Ascending aorta (tissue), 2 donors: Measurements from ENCODE around the gene RUNX2. TPM values are rescaled to one million over a fixed set of nuclear protein-coding genes. Genes with fewer than 3 reads are reported as not detected.

Experiments
- DNase-seq, 2 donors: peaks; one replicate each; pipeline ENCODE4 v3.0.0-alpha.2; 2019; ENCODE audit warnings: low spot score in 2 of 2
- H3K27ac ChIP-seq, 2 donors: fragments of 200-600 bp; sonication (generic); one replicate each; pipeline ENCODE4 v1.5.1; 2016 to 2017; ENCODE audit warnings: mild to moderate bottlenecking in 1 of 2
- H3K27me3 ChIP-seq: fragments of 200-600 bp; sonication (generic); one replicate; pipeline ENCODE4 v1.5.1; 2017
- H3K36me3 ChIP-seq, 2 donors: fragments of 200-600 bp; sonication (generic); one replicate each; pipeline ENCODE4 v1.5.1; 2016
- H3K4me1 ChIP-seq, 2 donors: fragments of 200-600 bp; sonication (generic); one replicate each; pipeline ENCODE4 v1.5.1; 2016 to 2017; ENCODE audit warnings: mild to moderate bottlenecking in 1 of 2
- H3K4me3 ChIP-seq, 2 donors: fragments of 200-600 bp; sonication (generic); one replicate each; pipeline ENCODE4 v1.5.1; 2016 to 2017; ENCODE audit warnings: mild to moderate bottlenecking in 1 of 2
- H3K9me3 ChIP-seq, 2 donors: fragments of 200-600 bp; sonication (generic); one replicate each; pipeline ENCODE4 v1.5.1; 2016
- intact Hi-C: fragments of 100-400 bp; cut with DNase I; formaldehyde crosslinking; loops from one replicate; pipeline ENCODE4 v1.15.1; 2023
- total RNA-seq: library from RNA; depleted of rRNA; stranded (reverse); fragments of >200 nt; gene quantifications from one replicate; pipeline ENCODE4 v1.1.0, GENCODE V29; 2016
- TF ChIP-seq, protein P1 (sequence below), 3 experiments: fragments of 200-600 bp in 2 of 3; fragments of 450-650 bp in 1 of 3; sonication (generic) in 2 of 3; IDR thresholded peaks; one replicate each; pipeline ENCODE4 v1.5.1; 2016 to 2019; ENCODE audit warnings: antibody characterized with exemption in 3 of 3, mild to moderate bottlenecking in 1 of 3, moderate library complexity in 1 of 3

The RUNX2 gene
- total RNA-seq, 1 donor from 2014 or later = 0.21 TPM

DNA sequence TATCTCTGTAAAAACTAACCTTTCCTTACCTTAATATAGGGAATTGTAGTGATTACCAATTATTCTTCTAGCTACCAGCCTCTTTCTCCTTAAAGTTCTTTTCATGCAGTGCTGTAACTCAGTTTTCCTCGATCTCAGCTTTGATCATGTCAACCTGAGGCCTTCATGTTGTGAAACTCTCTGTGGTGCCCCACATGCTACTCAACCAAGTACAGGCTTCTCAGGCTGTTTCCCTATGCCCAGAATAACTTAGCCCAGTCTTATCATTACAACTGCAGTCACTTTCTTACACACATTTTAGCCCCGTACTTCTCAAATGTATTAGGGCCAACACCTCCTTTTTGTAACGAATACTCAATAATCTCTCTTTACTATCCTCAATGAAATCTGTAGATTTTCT, 139.7 kb downstream of the RUNX2 start:
- no peak for DNase-seq
- intact Hi-C loops = no loop called here
- no peaks in the 10 kb centered on the region for H3K9me3 ChIP-seq
- H3K27ac ChIP-seq = no peak overlapping the region
- TF ChIP-seq, protein P1, sequence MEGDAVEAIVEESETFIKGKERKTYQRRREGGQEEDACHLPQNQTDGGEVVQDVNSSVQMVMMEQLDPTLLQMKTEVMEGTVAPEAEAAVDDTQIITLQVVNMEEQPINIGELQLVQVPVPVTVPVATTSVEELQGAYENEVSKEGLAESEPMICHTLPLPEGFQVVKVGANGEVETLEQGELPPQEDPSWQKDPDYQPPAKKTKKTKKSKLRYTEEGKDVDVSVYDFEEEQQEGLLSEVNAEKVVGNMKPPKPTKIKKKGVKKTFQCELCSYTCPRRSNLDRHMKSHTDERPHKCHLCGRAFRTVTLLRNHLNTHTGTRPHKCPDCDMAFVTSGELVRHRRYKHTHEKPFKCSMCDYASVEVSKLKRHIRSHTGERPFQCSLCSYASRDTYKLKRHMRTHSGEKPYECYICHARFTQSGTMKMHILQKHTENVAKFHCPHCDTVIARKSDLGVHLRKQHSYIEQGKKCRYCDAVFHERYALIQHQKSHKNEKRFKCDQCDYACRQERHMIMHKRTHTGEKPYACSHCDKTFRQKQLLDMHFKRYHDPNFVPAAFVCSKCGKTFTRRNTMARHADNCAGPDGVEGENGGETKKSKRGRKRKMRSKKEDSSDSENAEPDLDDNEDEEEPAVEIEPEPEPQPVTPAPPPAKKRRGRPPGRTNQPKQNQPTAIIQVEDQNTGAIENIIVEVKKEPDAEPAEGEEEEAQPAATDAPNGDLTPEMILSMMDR (IDR thresholded peaks at IDR 0.05) = no peak
- no peaks in the 10 kb centered on the region for H3K27me3 ChIP-seq
- H3K4me1 ChIP-seq = no peaks in the 10 kb centered on the region
- H3K36me3 ChIP-seq = no peaks in the 10 kb centered on the region
- no peak overlapping the region for H3K4me3 ChIP-seq

DNA sequence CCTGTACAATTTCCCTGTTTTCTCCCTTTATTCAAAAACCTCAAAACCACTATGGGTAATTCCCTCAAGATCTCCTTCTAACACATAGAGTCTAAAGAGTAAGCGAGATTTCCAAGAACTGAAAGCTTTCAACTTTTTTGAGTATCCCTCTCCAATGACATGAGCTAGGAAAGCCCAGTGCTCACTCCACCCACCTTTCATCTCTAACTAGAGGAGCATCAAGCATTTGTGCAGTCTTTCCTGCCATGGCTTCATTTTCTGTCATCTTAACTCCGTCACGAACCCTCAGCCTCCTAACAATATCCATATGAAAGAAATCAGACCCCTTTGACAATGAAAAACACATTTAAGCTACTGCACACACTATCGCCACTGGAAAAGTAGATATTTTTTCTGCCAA, 141.5 kb downstream of the RUNX2 start:
- DNase-seq = no peak
- TF ChIP-seq, protein P1 (IDR thresholded peaks at IDR 0.05) = no peak
- no peaks in the 10 kb centered on the region for H3K27me3 ChIP-seq
- intact Hi-C loops = no loop called here
- H3K4me3 ChIP-seq = no peak overlapping the region
- H3K4me1 ChIP-seq = no peaks in the 10 kb centered on the region
- H3K27ac ChIP-seq = no peak overlapping the region
- no peaks in the 10 kb centered on the region for H3K36me3 ChIP-seq
- no peaks in the 10 kb centered on the region for H3K9me3 ChIP-seq

DNA sequence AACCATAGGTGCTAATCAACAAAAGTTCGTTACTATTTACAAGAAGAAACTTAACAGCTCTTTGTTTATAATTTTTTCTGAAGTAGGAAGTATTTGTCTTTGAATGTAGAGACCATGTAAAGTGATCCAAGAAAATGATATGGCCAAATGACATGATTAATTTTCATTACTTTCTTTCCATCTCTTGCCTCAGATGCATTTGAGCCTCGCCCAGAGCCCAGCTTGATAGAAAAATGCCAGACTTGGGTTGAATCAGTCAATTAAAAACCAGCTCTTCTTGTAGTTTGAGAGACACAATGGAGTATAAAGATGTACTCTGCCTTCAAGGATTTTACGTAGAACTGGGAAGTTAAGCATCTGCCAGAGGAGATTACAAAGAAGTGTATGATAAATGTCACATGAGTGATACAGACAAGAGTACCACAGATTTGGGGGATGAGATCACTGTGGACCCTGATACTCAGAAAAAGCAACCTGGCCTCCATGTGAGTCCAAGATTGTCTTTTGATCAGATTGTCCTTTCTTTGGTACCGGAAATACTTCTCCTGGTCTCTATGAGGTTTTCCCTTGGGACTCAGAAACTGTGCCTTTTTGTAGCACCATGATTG, 142.1 kb downstream of the RUNX2 start:
- no peaks in the 10 kb centered on the region for H3K27me3 ChIP-seq
- intact Hi-C loops = no loop called here
- TF ChIP-seq, protein P1 (IDR thresholded peaks at IDR 0.05) = no peak
- DNase-seq = no peak
- no peak overlapping the region for H3K27ac ChIP-seq
- H3K9me3 ChIP-seq = no peaks in the 10 kb centered on the region
- H3K4me3 ChIP-seq = no peak overlapping the region
- H3K4me1 ChIP-seq = no peaks in the 10 kb centered on the region
- H3K36me3 ChIP-seq = no peaks in the 10 kb centered on the region

DNA sequence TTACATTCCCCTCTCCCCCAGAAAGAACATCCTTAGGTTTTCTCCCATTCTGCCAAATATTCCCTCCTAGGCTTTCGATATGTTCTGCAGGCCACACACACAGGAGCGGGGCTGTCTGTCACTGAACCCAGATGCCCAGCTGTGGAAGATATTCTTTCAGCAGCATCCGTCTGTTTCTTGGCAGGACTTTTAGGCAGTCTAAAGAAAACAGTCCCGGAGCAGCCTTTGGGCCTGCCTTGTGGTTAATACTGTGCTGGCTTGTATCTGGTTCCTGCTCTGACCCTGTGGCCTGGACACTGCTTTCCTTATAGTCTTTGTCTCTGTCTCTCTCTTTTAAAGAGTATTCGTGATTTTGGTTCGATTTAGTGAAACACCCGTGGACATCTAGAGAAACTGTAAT, 144.3 kb downstream of the RUNX2 start:
- Histone ChIP-seq H3K27me3 (no peaks in the 10 kb centered on the region), H3K36me3 (no peaks in the 10 kb centered on the region), H3K4me1 (no peaks in the 10 kb centered on the region), H3K27ac (no peak overlapping the region), H3K9me3 (no peaks in the 10 kb centered on the region), H3K4me3 (no peak overlapping the region)
- DNase-seq = no peak
- TF ChIP-seq, protein P1 (IDR thresholded peaks at IDR 0.05) = no peak
- intact Hi-C loops = no loop called here

DNA sequence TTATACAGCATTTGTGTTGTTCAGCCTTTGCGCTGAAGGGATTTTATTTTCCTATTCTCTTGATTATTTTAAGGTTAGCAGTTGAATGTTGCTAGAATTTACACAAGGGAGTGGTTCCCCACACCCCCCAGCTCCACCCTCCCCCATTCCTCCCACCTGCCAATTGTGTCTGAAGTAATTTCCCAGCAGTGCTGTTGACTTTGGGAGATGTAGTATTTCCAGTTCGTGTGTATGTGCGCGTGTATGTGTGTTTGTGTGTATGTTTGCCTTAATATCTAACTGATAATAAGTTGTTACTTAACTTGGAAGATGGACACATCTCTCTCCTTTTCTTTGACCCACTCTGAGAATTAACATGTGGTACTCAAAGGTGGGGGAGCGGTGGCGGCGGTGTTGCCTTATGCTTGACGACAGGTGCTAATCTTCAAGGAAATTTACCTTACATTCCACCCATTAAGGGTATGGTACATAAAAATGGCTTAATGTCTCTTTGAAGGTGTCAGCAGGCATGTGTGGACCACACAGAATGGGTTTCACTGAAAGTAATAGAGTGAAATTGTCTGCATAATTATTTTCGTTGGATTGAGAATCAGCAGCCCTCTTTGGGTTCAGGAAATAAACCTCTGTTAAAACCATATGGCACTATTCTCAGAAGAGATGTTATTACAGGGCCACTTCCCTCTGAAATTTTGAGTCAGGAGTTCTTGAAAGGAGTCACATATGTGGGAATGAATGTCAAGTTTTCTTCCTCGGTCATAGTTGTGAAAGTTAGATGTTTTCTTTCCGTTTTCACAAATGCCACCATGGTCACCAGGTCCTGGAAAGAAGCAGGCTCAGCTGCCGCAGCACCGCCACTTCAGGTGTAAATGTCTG, 145.2 kb downstream of the RUNX2 start:
- no peaks in the 10 kb centered on the region for H3K4me1 ChIP-seq
- intact Hi-C loops = no loop called here
- DNase-seq = no peak
- H3K4me3 ChIP-seq = no peak overlapping the region
- H3K9me3 ChIP-seq = no peaks in the 10 kb centered on the region
- no peaks in the 10 kb centered on the region for H3K27me3 ChIP-seq
- TF ChIP-seq, protein P1 (IDR thresholded peaks at IDR 0.05) = no peak
- no peak overlapping the region for H3K27ac ChIP-seq
- H3K36me3 ChIP-seq = no peaks in the 10 kb centered on the region
